Left lung (tissue), 10 donors: ENCODE measurements around the gene TNPO1. TPM values are rescaled to one million over a fixed set of nuclear protein-coding genes. Genes with fewer than 3 reads are reported as not detected.

Source experiments
- ATAC-seq: fragments of 200-7000 bp; cut with Tn5 transposase; one replicate; pipeline ENCODE4 v1.9.1; 2020; ENCODE audit warnings: moderate library complexity
- DNase-seq, 4 donors: peaks; one replicate each; pipeline ENCODE4 v3.0.0-alpha.2; 2013 to 2020
- H3K27ac ChIP-seq, 2 donors: fragments of 200-600 bp; sonication (generic) in 1 of 2; one replicate each; pipeline versions ENCODE4 v1.5.0 to v1.8.0; 2020 to 2021
- H3K27me3 ChIP-seq, 2 donors: fragments of 200-600 bp; sonication (generic) in 1 of 2; one replicate each; pipeline versions ENCODE4 v1.5.0 to v1.8.0; 2020 to 2021
- H3K36me3 ChIP-seq, 2 donors: fragments of 200-600 bp; sonication (generic) in 1 of 2; one replicate each; pipeline versions ENCODE4 v1.5.0 to v1.8.0; 2020 to 2021
- H3K4me1 ChIP-seq, 2 donors: fragments of 200-600 bp; one replicate each; pipeline ENCODE4 v1.8.0; 2021
- H3K4me3 ChIP-seq, 2 donors: fragments of 200-600 bp; sonication (generic) in 1 of 2; one replicate each; pipeline versions ENCODE4 v1.5.0 to v1.8.0; 2020 to 2021; ENCODE audit warnings: mild to moderate bottlenecking in 1 of 2
- H3K9me3 ChIP-seq, 2 donors: fragments of 200-600 bp; sonication (generic) in 1 of 2; one replicate each; pipeline versions ENCODE4 v1.5.0 to v1.8.0; 2020 to 2021
- intact Hi-C, 2 donors: fragments of 100-400 bp; cut with DNase I; formaldehyde crosslinking; loops; one replicate each; pipeline versions ENCODE4 v1.11.2 to v1.14.2; 2022
- microRNA-seq, 2 donors: library from miRNA; unstranded; fragments of <30 nt; microRNA quantifications; one replicate each; pipeline ENCODE4, GENCODE V29; 2019
- polyA plus RNA-seq, 6 donors: library from polyadenylated mRNA; unstranded; fragments of 120-200 nt; gene quantifications; one replicate each; pipeline ENCODE4 v1.2.1, GENCODE V29; 2013; ENCODE audit not compliant: insufficient read length in 6 of 6
- total RNA-seq, 2 donors: library from RNA; stranded (reverse); fragmentation: NEBNext Ultra II Directional; extraction: Animal tissue kit (Norgen Biotek cat#: 25700); gene quantifications; one replicate each; pipeline ENCODE4 v1.2.1, GENCODE V29; 2021
- TF ChIP-seq, protein P1 (sequence below), 2 donors: fragments of 200-600 bp; sonication (generic) in 1 of 2; IDR thresholded peaks; one replicate each; pipeline versions ENCODE4 v1.5.0 to v1.8.0; 2021; ENCODE audit warnings: antibody characterized with exemption in 2 of 2
- donor health status: DM: no; HTN: yes; CAD: no.
- donor health status: DM: no; HTN: no; CAD: no.

The TNPO1 gene
- total and polyA plus RNA-seq, 8 donors: 77.3 to 112 (median 87.9) TPM

DNA sequence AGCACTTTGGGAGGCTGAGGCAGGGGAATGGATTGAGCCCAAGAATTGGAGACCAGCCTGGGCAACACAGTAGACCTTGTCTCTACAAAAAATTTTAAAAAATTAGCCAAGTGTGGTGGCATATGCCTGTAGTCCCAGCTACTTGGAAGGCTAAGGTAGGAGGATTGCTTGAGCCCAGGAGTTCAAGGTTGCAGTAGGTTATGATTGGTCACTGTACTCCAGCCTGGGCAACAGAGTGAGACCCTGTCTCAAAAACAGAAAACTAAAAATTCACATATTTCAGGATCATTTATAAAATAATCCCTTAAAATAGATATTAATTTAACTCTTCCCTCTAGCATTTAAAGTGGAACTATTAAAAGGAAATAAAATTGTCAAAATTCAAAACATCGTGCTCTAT lies 142.8 kb downstream of the TNPO1 start:
- intact Hi-C loops: no loop called here
- no peaks in the 10 kb centered on the region for H3K36me3 ChIP-seq
- ATAC-seq (no peak), DNase-seq (no peak)
- no peaks in the 10 kb centered on the region for H3K9me3 ChIP-seq
- peaks cover 0 to 37% of the 10 kb centered on the region in 2 donors for H3K4me1 ChIP-seq
- TF ChIP-seq, protein P1, sequence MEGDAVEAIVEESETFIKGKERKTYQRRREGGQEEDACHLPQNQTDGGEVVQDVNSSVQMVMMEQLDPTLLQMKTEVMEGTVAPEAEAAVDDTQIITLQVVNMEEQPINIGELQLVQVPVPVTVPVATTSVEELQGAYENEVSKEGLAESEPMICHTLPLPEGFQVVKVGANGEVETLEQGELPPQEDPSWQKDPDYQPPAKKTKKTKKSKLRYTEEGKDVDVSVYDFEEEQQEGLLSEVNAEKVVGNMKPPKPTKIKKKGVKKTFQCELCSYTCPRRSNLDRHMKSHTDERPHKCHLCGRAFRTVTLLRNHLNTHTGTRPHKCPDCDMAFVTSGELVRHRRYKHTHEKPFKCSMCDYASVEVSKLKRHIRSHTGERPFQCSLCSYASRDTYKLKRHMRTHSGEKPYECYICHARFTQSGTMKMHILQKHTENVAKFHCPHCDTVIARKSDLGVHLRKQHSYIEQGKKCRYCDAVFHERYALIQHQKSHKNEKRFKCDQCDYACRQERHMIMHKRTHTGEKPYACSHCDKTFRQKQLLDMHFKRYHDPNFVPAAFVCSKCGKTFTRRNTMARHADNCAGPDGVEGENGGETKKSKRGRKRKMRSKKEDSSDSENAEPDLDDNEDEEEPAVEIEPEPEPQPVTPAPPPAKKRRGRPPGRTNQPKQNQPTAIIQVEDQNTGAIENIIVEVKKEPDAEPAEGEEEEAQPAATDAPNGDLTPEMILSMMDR (IDR thresholded peaks at IDR 0.05): no peak
- H3K27me3 ChIP-seq: no peaks in the 10 kb centered on the region
- peak overlapping the region in 1 of 2 donors; percentile 86 for H3K4me3 ChIP-seq
- H3K27ac ChIP-seq: no peak overlapping the region

Small RNA genes within 50 kb of the gene (microRNA-seq; reads per million reads assigned to microRNA genes)
- gene MIR4804: 0.34 to 0.41 reads per million in 2 donors

Other genes starting within 250 kb of the TNPO1 start
- 10 to 100 TPM; 57.9 to 71.1 TPM for gene FCHO2, start 139.4 kb downstream of the TNPO1 start, total RNA-seq
- gene FCHO2, start 139.4 kb downstream of the TNPO1 start, polyA plus RNA-seq: 10 to 100 TPM; 25.7 to 32.4 (median 28.4) TPM